Breast epithelium (tissue), 3 donors: ENCODE data around the gene TLCD4.

Experiments used
- POLR2A ChIP-seq: fragments of 450-650 bp; IDR thresholded peaks from one replicate; pipeline ENCODE4 v1.6.1; 2016; ENCODE audit warnings: antibody characterized with exemption, mild to moderate bottlenecking, moderate library complexity
- POLR2AphosphoS5 ChIP-seq, 3 donors: sonication (generic); formaldehyde crosslinking; IDR thresholded peaks; one replicate each; pipeline ENCODE4 v1.6.1; 2017; ENCODE audit warnings: antibody characterized with exemption in 3 of 3
- TF ChIP-seq, protein P1 (sequence below), 3 donors: fragments of 450-650 bp; IDR thresholded peaks; one replicate each; pipeline ENCODE4 v1.5.1; 2016 to 2017; ENCODE audit warnings: antibody characterized with exemption in 3 of 3, mild to moderate bottlenecking in 3 of 3, moderate library complexity in 3 of 3

DNA sequence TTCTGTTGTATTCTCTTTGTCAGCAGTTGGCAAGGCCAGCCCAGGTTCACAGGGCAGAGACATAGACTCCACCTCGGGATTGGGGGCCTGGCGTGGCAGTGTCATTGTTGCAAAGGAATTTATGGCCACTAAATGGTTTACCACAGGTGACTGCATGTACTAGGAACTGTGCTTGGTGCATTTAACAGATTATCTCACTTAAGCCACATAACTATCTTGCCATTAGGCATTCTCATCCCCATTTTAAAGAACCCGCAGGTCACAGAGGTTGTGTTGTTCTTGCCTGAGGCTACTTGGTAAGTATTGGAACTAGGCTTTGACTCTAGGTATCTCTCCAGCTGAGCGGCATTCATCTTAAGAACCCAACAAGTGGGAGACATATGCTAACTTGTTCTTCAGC lies 9.7 kb downstream of the TLCD4 start:
- TF ChIP-seq, protein P1, sequence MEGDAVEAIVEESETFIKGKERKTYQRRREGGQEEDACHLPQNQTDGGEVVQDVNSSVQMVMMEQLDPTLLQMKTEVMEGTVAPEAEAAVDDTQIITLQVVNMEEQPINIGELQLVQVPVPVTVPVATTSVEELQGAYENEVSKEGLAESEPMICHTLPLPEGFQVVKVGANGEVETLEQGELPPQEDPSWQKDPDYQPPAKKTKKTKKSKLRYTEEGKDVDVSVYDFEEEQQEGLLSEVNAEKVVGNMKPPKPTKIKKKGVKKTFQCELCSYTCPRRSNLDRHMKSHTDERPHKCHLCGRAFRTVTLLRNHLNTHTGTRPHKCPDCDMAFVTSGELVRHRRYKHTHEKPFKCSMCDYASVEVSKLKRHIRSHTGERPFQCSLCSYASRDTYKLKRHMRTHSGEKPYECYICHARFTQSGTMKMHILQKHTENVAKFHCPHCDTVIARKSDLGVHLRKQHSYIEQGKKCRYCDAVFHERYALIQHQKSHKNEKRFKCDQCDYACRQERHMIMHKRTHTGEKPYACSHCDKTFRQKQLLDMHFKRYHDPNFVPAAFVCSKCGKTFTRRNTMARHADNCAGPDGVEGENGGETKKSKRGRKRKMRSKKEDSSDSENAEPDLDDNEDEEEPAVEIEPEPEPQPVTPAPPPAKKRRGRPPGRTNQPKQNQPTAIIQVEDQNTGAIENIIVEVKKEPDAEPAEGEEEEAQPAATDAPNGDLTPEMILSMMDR (IDR thresholded peaks at IDR 0.05): no peak
- no peak for TF ChIP-seq POLR2A
- TF ChIP-seq POLR2AphosphoS5 (IDR thresholded peaks at IDR 0.05): no peak
